ENCODE measurements around the gene ATXN7L1.
"Not testable (repeated sequence)": the region's sequence is repeated elsewhere in the genome, so short reads cannot be mapped to it uniquely, and the experiment has no call there.

Gene ATXN7L1

GRCh38 chr7:105857009-105857952, 19.1 kb downstream of the ATXN7L1 start:
- no peak for DNase-seq (ENCODE audit: low read depth)

DNA sequence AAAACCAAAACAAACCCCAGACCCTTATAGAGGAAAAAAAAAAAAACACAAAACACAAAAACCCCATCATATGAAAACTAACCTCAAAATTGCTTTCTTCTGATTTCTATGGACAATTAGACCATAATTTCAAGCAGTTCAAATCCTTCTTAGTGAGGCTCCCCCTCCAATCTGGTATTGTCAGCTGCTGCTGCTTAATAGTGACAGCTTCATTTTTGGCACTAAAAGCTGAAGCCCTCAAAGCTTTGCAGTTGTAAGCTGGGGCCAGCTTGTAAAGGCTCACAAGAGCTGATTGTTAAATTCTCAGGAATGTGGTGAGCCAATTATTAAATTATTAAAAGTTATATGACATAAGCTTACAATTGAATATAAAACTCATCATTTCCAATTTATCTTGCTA, 21.9 kb downstream of the ATXN7L1 start:
- DNase-seq (ENCODE audit: low read depth) = no peak

DNA sequence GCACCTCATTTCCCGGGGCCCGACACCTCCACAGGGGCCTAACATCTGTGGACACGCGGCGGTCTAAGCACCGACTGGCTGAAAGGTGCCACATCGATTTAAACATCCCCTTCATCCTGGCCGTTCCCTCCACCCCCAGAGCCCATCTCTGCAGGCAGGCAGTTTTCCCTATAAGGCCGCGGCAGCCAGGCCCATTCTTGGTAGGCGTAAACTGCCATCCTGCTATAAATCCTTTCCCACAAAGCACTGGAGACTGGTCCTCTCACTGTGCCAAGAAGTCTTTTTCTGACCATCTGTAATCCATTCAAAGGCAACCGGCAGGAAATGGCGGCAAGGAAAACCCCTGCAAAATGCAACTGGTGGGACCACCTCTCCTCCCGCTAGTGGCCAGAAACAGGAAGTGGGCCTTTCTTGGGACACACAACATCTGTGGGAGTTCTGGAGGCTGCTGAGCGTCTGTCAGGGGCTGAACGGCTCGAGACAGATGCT, 22.4 kb downstream of the ATXN7L1 start:
- DNase-seq (ENCODE audit: low read depth) = no peak

DNA sequence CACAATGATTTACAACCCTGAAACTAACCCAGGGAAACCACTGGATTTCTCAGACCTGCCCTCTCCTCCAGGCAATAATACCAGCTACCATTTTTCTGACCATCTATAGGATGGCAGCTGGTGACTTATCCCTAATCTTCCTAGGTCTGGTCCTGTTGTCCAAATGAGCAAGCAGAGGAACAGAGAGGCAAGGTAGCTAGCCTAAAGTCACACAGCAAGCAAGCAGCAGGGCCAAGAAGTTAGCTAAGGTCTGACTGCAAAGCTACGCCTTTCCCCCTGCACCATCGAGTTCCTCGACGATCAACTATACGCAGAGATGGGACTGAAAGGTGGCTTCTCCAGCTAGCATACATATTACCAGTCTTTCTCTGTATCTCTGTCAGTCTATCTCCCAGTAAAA, 25.3 kb downstream of the ATXN7L1 start:
- no peak for DNase-seq (ENCODE audit: low read depth)

- DNase-seq (ENCODE audit: low read depth) = peak; percentile 47
Observed at GRCh38 chr7:105849122-105849855, 27.1 kb downstream of the ATXN7L1 start.

GRCh38 chr7:105846404-105846803, 30.0 kb downstream of the ATXN7L1 start:
- DNase-seq (ENCODE audit: low read depth) = no peak

- not testable (repeated sequence) for DNase-seq (ENCODE audit: low read depth)
Observed at GRCh38 chr7:105844681-105845080, 31.7 kb downstream of the ATXN7L1 start.

DNA sequence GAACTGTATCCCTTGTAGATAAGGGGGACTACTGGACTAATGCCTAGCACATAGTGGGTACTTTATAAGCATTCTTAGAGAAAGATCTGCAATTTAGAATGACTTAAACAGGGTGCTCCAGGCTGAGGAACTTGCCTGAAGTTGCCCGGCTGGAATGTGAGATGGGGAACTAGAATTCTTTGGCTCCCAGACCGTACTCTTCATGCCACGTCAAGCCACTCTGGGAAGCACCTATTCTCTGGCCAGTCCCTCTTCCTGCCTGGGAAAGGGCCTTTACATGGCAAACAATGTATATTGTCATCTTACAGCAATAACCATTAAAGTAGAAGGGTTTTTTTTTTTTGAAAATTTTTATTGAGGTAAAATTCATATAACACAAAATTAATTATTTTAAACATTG, 34.5 kb downstream of the ATXN7L1 start:
- no peak for DNase-seq (ENCODE audit: low read depth)

GRCh38 chr7:105840981-105841749, 35.2 kb downstream of the ATXN7L1 start:
- DNase-seq (ENCODE audit: low read depth) = no peak

- DNase-seq (ENCODE audit: low read depth) = no peak
Observed at GRCh38 chr7:105839266-105839665, 37.1 kb downstream of the ATXN7L1 start.

DNA sequence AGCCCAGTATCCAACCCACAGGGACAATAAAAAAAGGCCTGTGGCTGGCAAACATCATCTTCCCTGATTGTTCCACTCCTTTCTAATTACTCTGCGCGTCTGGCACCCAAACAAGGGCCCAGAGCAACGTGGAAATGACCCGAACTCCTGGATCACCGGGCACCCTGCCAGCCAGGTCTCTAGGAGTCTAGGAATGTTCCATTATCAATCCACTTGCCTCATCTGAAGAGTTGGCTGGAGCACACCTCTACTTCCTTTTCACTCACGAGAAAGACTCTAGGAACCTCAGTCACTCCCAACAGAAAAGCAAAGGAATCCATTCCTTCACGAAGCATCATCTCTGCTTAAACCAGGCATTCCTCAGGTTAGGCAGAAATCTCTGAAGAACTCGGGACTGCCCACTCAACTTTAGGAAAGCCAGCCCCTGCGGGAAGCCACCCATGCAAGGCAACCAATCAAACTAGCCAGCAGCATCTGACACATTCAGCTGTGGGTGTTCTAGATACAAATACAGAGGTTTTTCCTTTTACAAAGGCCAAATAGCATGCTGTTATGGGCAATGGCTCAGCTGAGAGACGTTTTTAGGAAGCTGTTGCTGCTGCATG, 37.7 kb downstream of the ATXN7L1 start:
- no peak for DNase-seq (ENCODE audit: low read depth)

DNA sequence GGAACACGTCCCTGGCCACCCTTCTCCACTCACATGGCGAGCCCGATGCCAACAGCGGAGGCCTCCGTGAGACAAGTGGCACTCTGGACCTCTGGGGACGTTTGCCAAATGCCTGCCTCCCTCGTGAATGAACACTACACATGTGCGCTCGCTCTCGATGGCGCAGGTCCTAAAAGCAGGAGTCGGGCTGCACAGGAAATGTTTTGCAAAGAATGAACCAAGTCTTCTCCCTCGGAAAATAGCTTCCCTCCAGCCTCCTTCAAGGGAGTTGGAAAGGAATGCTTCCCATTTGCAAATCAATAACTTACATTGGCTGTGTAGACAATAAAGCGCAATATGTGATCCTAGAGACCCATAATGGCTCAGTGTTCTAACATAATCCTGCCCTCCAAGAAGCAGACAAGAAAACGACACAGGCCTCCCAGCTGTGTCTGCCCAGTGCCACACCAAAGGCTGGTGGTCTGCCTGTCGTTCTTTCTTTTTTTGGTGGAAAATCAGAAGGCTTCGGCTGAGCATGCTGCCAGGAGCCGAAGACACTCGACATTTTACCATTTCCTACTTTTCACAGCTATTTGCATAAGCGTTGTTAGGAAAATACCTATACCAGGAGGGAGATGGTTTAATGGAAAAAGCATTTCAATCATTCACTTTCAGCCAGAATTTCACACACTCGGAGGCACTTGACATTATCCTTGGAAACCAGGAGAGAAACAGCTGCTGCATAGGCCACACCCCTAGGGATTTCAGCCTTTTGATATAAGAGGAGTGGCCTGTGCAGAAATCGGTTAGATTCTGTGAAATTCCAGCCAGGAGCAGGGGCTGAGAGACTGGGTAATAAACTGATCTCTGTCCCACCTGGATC, 38.4 kb downstream of the ATXN7L1 start:
- no peak for DNase-seq (ENCODE audit: low read depth)

GRCh38 chr7:105835441-105835840, 41.0 kb downstream of the ATXN7L1 start:
- no peak for DNase-seq (ENCODE audit: low read depth)

- no peak for DNase-seq (ENCODE audit: low read depth)
Observed at GRCh38 chr7:105831824-105832535, 44.4 kb downstream of the ATXN7L1 start.

GRCh38 chr7:105831302-105831620, 45.1 kb downstream of the ATXN7L1 start:
- DNase-seq (ENCODE audit: low read depth) = no peak

GRCh38 chr7:105830405-105831301, 45.7 kb downstream of the ATXN7L1 start:
- DNase-seq (ENCODE audit: low read depth) = no peak

GRCh38 chr7:105829681-105830322, 46.6 kb downstream of the ATXN7L1 start:
- DNase-seq (ENCODE audit: low read depth) = no peak

DNA sequence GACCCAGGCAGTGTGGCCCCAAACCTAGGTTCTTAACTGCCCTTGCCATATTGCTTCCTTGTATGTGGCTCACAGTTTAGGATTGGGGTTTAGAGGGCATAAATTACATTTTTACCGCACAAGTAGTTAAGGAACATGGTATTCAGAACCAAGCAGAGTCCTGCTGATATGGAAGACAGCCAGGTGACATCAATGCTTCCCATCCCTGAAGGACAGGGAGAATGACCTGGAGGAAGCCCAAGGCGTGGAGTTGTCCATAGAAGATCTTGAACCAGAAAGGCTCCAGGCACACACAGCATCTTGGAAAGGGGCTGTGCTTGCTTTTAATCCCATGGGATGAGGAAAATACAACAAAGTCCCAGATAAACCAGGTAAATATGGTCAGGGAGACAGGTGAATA, 48.3 kb downstream of the ATXN7L1 start:
- DNase-seq (ENCODE audit: low read depth) = no peak

Measured in stimulated activated CD8-positive, alpha-beta memory T cell treated with anti-CD3 and anti-CD28 coated beads, Interleukin-7, amount 100 ng/mL, for 24 hours (primary cell).